Endothelial cell (in vitro differentiated cells): ENCODE results near the gene CCDC158. TPM values are rescaled to one million over a fixed set of nuclear protein-coding genes. Genes with fewer than 3 reads are reported as not detected.

ENCODE experiments used
- DNase-seq: peaks from one replicate; pipeline ENCODE4 v3.0.0; 2021; ENCODE audit warnings: low spot score
- H3K27ac Mint-ChIP-seq: one replicate; pipeline ENCODE4 v1.8.0; 2021; ENCODE audit warnings: mixed read lengths, inconsistent platforms; ENCODE audit not compliant: unreplicated experiment
- H3K27me3 Mint-ChIP-seq: one replicate; pipeline ENCODE4 v1.8.0; 2021; ENCODE audit warnings: mild to moderate bottlenecking, moderate library complexity, mixed read lengths, inconsistent platforms; ENCODE audit not compliant: unreplicated experiment
- H3K36me3 Mint-ChIP-seq: one replicate; pipeline ENCODE4 v1.8.0; 2021; ENCODE audit warnings: mild to moderate bottlenecking, low read depth, mixed read lengths, inconsistent platforms; ENCODE audit not compliant: unreplicated experiment
- H3K4me1 Mint-ChIP-seq: one replicate; pipeline ENCODE4 v1.8.0; 2021; ENCODE audit warnings: mild to moderate bottlenecking, mixed read lengths, inconsistent platforms; ENCODE audit not compliant: unreplicated experiment
- H3K4me3 Mint-ChIP-seq: one replicate; pipeline ENCODE4 v1.8.0; 2021; ENCODE audit warnings: mild to moderate bottlenecking, mixed read lengths, inconsistent platforms; ENCODE audit not compliant: unreplicated experiment
- H3K9me3 Mint-ChIP-seq: one replicate; pipeline ENCODE4 v1.8.0; 2021; ENCODE audit warnings: mixed read lengths, inconsistent platforms; ENCODE audit not compliant: unreplicated experiment
- CTCF ChIP-seq: fragments of 200-600 bp; sonication (generic); IDR thresholded peaks from one replicate; pipeline ENCODE4 v1.5.0; 2021; ENCODE audit warnings: antibody characterized with exemption; ENCODE audit not compliant: unreplicated experiment
- total RNA-seq: library from RNA; stranded (reverse); fragmentation: NEBNext Ultra II Directional; extraction: Animal tissue kit (Norgen Biotek cat#: 25700); gene quantifications from one replicate; pipeline ENCODE4 v1.2.1, GENCODE V29; 2021; ENCODE audit not compliant: unreplicated experiment

Gene CCDC158
- total RNA-seq, 1 donor from 2014 or later = not detected

DNA sequence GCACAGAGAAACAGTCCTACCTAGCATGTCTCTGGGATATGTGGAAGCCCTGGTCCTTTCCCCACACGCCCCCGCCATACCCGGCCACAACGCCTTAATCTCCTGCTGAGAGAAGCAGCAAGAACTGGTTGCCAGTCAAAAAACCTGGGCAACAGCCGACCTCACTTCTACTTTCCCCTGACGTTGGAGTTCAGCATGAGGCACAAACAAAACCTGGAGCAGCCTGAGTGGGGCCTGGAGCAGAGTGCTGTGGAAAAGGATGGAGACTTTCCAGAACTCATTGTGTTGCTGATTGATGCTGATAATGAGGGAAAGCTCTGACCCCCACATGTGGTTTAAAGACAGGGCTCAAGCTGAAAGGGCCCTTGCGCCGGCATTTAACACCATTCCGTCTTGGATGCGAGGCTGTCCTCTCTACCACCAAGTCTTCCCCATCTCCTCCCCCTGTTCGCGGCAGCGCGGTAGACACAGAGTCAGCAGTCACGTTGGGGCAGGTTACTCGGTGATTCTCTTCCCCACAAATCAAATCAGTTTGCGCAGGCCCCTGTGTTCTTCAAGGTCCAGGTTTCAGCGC lies 666 bp downstream of the CCDC158 start:
- Mint-ChIP-seq H3K4me1 (no peaks in the 10 kb centered on the region), H3K27me3 (peaks cover 2% of the 10 kb centered on the region), H3K27ac (no peak overlapping the region), H3K36me3 (no peaks in the 10 kb centered on the region), H3K4me3 (no peak overlapping the region), H3K9me3 (no peaks in the 10 kb centered on the region)
- no peak for TF ChIP-seq CTCF
- no peak for DNase-seq

- TF ChIP-seq CTCF = no peak
- Mint-ChIP-seq H3K9me3 (no peaks in the 10 kb centered on the region), H3K4me3 (no peak overlapping the region), H3K4me1 (no peaks in the 10 kb centered on the region), H3K27ac (no peak overlapping the region), H3K36me3 (no peaks in the 10 kb centered on the region), H3K27me3 (peaks cover 1% of the 10 kb centered on the region)
- DNase-seq = no peak
Measured at GRCh38 chr4:76410636-76411035, 10.3 kb downstream of the CCDC158 start.

GRCh38 chr4:76407440-76408119 lies 13.4 kb downstream of the CCDC158 start:
- Mint-ChIP-seq H3K27me3 (no peaks in the 10 kb centered on the region), H3K4me1 (no peaks in the 10 kb centered on the region)

GRCh38 chr4:76406081-76406480 lies 14.9 kb downstream of the CCDC158 start:
- Mint-ChIP-seq H3K4me3 (no peak overlapping the region), H3K36me3 (no peaks in the 10 kb centered on the region), H3K9me3 (no peaks in the 10 kb centered on the region), H3K27me3 (no peaks in the 10 kb centered on the region), H3K4me1 (peaks cover 1% of the 10 kb centered on the region), H3K27ac (no peak overlapping the region)
- no peak for TF ChIP-seq CTCF
- no peak for DNase-seq

More at GRCh38 chr4:76407440-76408119, 13.4 kb downstream of the CCDC158 start:
- no peaks in the 10 kb centered on the region for H3K9me3 Mint-ChIP-seq
- TF ChIP-seq CTCF = no peak
- H3K27ac Mint-ChIP-seq = no peak overlapping the region
- no peaks in the 10 kb centered on the region for H3K36me3 Mint-ChIP-seq
- H3K4me3 Mint-ChIP-seq = no peak overlapping the region
- DNase-seq = no peak

- Mint-ChIP-seq H3K9me3 (no peaks in the 10 kb centered on the region), H3K4me3 (no peak overlapping the region), H3K27me3 (no peaks in the 10 kb centered on the region), H3K27ac (no peak overlapping the region), H3K36me3 (no peaks in the 10 kb centered on the region), H3K4me1 (peaks cover 6% of the 10 kb centered on the region)
- TF ChIP-seq CTCF = no peak
- no peak for DNase-seq
Measured at GRCh38 chr4:76401654-76402053, 19.3 kb downstream of the CCDC158 start.
